Measurements from ENCODE around the gene MACIR. TPM values are rescaled to one million over a fixed set of nuclear protein-coding genes. Genes with fewer than 3 reads are reported as not detected.

The MACIR gene
- polyA plus RNA-seq, 2 of the 4 experiments (the other 2 are of a cell fraction), result 20.1 to 38.8 TPM

DNA sequence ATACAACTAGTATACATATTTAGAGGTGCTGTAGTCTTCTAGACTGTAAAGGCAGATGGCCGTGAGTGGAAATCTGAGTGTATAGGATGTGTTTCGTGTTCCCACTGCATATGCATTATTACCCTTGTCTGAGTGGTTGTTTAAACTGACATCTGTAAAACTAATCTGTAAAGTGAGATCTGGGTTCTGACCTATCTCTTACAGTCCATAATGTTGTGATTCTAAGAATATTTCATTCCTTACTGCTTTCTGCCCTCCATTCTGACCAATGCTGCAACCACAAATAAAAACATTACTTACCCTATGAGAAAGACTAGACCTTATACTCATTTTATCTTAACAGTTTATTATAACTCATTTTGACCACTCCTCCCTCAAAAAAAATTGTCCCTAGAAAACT, 47.6 kb upstream of the MACIR start:
- ChIA-PET CTCF (no interaction called here), POLR2A (no interaction called here)
- 89% methylated on average over 2 of the region's 2 CpGs for WGBS (ENCODE audit: missing lambda C conversion rate)
- ATAC-seq, result no peak
- Histone ChIP-seq H3K4me3 (no peak overlapping the region), H3K9me3 (no peaks in the 10 kb centered on the region), H3K4me1 (no peaks in the 10 kb centered on the region), H3K4me2 (no peak overlapping the region), H3K27ac (no peak overlapping the region)
- DNase-seq (ENCODE audit: low read depth in 1 of 2, low spot score in 1 of 2), result no peak
- no peak for TF ChIP-seq EP300 (IDR thresholded peaks at IDR 0.05)
- no peak for TF ChIP-seq CBX2 (IDR thresholded peaks at IDR 0.05; ENCODE audit: borderline replicate concordance, low read depth)
- TF ChIP-seq, protein P1, sequence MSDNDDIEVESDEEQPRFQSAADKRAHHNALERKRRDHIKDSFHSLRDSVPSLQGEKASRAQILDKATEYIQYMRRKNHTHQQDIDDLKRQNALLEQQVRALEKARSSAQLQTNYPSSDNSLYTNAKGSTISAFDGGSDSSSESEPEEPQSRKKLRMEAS (IDR thresholded peaks at IDR 0.05), result no peak
- TF ChIP-seq MYC (IDR thresholded peaks at IDR 0.05; ENCODE audit: borderline replicate concordance, low read length), result no peak
- TF ChIP-seq SMC3 (IDR thresholded peaks at IDR 0.05), result no peak
- no peak for TF ChIP-seq CHD4 (IDR thresholded peaks at IDR 0.05; ENCODE audit: borderline replicate concordance)
- TF ChIP-seq HOXB5 (CRISPR knock-in tag; IDR thresholded peaks at IDR 0.05), result no peak
- no peak for TF ChIP-seq POLR2AphosphoS2 (conservative IDR thresholded peaks at IDR 0.05; ENCODE audit: low read length)
- no peak for TF ChIP-seq HOXB13 (CRISPR knock-in tag; IDR thresholded peaks at IDR 0.05; ENCODE audit: low read depth)
- FAIRE-seq, result no peak

DNA sequence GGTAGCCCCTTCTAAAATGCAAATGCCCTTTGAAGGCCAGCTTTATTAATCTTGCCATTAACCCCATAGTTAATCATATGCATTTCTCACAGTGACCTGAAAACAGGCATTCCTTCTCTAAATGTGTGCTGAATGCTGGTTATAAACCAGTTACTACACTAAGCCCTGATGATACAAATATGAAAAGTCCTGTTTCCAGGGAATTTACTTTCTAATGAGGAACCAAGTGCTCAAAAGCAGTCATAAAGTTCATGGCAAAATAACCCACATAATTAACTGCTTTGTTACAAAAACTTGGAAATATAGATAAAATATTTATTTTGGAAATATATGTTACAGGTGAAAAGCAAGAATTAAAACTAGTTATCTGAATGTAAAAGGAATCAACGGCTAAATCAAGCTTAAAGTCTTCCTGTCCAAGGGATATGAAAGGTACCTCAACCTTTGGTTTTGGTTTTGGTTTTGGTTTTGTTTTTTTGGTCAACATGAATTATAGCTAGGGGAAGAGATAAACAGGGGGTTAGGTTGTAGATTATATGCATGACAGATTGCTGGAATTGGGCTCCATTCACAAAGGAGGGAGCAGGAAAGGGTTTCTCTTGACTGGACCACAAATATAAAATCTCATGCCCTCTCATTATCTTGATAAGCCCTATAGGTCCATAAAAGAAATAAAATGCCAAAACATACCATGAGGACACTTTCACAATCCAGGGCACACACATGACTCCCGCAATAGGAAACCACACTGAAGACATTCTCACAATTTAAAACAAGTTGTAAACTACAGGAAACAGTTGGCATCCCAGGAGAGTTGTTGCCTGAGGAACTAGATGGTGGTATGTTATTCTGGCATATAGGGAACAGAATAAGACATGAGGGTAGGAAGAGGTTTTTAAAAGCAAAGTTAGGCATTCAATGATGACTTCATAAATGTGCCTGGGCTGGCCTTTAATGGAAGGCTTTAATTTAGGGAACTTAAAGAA, 46.7 kb upstream of the MACIR start:
- Histone ChIP-seq H3K4me1 (no peaks in the 10 kb centered on the region), H3K27ac (no peak overlapping the region), H3K9me3 (no peaks in the 10 kb centered on the region), H3K4me2 (no peak overlapping the region), H3K4me3 (no peak overlapping the region)
- ATAC-seq (no peak), DNase-seq (ENCODE audit: low read depth in 1 of 2, low spot score in 1 of 2) (no peak), FAIRE-seq (no peak)
- TF ChIP-seq, protein P2, sequence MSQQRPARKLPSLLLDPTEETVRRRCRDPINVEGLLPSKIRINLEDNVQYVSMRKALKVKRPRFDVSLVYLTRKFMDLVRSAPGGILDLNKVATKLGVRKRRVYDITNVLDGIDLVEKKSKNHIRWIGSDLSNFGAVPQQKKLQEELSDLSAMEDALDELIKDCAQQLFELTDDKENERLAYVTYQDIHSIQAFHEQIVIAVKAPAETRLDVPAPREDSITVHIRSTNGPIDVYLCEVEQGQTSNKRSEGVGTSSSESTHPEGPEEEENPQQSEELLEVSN (IDR thresholded peaks at IDR 0.05; ENCODE audit: borderline replicate concordance, low read depth), result no peak
- TF ChIP-seq PHF8 (IDR thresholded peaks at IDR 0.05; ENCODE audit: borderline replicate concordance, low read depth) (no peak), EHMT2 (IDR thresholded peaks at IDR 0.05; ENCODE audit: low read depth) (no peak), MYC (IDR thresholded peaks at IDR 0.05; ENCODE audit: borderline replicate concordance, low read length) (no peak), KDM5A (IDR thresholded peaks at IDR 0.05) (no peak), EHF (CRISPR knock-in tag; IDR thresholded peaks at IDR 0.05) (no peak), HOXB13 (CRISPR knock-in tag; IDR thresholded peaks at IDR 0.05; ENCODE audit: low read depth) (no peak), RNF2 (IDR thresholded peaks at IDR 0.05; ENCODE audit: borderline replicate concordance, low read depth) (no peak), MAFK (IDR thresholded peaks at IDR 0.05; ENCODE audit: partially characterized antibody) (no peak), RCOR1 (IDR thresholded peaks at IDR 0.05; ENCODE audit: low read depth, low read length) (no peak), NFE2L2 (conservative IDR thresholded peaks at IDR 0.05; ENCODE audit: low read length) (no peak), POLR2A (IDR thresholded peaks at IDR 0.05; ENCODE audit: low read length) (no peak), TFCP2L1 (CRISPR knock-in tag; IDR thresholded peaks at IDR 0.05) (no peak)
- TF ChIP-seq, protein P3, sequence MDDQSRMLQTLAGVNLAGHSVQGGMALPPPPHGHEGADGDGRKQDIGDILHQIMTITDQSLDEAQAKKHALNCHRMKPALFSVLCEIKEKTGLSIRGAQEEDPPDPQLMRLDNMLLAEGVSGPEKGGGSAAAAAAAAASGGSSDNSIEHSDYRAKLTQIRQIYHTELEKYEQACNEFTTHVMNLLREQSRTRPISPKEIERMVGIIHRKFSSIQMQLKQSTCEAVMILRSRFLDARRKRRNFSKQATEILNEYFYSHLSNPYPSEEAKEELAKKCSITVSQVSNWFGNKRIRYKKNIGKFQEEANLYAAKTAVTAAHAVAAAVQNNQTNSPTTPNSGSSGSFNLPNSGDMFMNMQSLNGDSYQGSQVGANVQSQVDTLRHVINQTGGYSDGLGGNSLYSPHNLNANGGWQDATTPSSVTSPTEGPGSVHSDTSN (IDR thresholded peaks at IDR 0.05), result no peak
- TF ChIP-seq, protein P4, sequence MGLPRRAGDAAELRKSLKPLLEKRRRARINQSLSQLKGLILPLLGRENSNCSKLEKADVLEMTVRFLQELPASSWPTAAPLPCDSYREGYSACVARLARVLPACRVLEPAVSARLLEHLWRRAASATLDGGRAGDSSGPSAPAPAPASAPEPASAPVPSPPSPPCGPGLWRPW (IDR thresholded peaks at IDR 0.05), result no peak
- TF ChIP-seq, protein P5, sequence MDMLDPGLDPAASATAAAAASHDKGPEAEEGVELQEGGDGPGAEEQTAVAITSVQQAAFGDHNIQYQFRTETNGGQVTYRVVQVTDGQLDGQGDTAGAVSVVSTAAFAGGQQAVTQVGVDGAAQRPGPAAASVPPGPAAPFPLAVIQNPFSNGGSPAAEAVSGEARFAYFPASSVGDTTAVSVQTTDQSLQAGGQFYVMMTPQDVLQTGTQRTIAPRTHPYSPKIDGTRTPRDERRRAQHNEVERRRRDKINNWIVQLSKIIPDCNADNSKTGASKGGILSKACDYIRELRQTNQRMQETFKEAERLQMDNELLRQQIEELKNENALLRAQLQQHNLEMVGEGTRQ (IDR thresholded peaks at IDR 0.05), result no peak
- TF ChIP-seq, protein P6, sequence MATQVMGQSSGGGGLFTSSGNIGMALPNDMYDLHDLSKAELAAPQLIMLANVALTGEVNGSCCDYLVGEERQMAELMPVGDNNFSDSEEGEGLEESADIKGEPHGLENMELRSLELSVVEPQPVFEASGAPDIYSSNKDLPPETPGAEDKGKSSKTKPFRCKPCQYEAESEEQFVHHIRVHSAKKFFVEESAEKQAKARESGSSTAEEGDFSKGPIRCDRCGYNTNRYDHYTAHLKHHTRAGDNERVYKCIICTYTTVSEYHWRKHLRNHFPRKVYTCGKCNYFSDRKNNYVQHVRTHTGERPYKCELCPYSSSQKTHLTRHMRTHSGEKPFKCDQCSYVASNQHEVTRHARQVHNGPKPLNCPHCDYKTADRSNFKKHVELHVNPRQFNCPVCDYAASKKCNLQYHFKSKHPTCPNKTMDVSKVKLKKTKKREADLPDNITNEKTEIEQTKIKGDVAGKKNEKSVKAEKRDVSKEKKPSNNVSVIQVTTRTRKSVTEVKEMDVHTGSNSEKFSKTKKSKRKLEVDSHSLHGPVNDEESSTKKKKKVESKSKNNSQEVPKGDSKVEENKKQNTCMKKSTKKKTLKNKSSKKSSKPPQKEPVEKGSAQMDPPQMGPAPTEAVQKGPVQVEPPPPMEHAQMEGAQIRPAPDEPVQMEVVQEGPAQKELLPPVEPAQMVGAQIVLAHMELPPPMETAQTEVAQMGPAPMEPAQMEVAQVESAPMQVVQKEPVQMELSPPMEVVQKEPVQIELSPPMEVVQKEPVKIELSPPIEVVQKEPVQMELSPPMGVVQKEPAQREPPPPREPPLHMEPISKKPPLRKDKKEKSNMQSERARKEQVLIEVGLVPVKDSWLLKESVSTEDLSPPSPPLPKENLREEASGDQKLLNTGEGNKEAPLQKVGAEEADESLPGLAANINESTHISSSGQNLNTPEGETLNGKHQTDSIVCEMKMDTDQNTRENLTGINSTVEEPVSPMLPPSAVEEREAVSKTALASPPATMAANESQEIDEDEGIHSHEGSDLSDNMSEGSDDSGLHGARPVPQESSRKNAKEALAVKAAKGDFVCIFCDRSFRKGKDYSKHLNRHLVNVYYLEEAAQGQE (IDR thresholded peaks at IDR 0.05), result no peak
- TF ChIP-seq, protein P7, sequence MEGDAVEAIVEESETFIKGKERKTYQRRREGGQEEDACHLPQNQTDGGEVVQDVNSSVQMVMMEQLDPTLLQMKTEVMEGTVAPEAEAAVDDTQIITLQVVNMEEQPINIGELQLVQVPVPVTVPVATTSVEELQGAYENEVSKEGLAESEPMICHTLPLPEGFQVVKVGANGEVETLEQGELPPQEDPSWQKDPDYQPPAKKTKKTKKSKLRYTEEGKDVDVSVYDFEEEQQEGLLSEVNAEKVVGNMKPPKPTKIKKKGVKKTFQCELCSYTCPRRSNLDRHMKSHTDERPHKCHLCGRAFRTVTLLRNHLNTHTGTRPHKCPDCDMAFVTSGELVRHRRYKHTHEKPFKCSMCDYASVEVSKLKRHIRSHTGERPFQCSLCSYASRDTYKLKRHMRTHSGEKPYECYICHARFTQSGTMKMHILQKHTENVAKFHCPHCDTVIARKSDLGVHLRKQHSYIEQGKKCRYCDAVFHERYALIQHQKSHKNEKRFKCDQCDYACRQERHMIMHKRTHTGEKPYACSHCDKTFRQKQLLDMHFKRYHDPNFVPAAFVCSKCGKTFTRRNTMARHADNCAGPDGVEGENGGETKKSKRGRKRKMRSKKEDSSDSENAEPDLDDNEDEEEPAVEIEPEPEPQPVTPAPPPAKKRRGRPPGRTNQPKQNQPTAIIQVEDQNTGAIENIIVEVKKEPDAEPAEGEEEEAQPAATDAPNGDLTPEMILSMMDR (IDR thresholded peaks at IDR 0.05), result no peak
- ChIA-PET POLR2A (no interaction called here), CTCF (interaction anchor here (4.1 kb wide), 1 partner anchor 13 kb away, joined by 18 read pairs; no protein-coding TSS in a partner anchor)
- 91% methylated on average over 2 of the region's 2 CpGs for WGBS (ENCODE audit: missing lambda C conversion rate)
